B cell (primary cell): Measurements from ENCODE around the gene PACSIN2. TPM values are rescaled to one million over a fixed set of nuclear protein-coding genes. Genes with fewer than 3 reads are reported as not detected.

Source experiments
- ATAC-seq: fragments of 200-7000 bp; cut with Tn5 transposase; one replicate; pipeline ENCODE4 v1.10.0; 2021; ENCODE audit warnings: low read depth, mild to moderate bottlenecking, moderate number of reproducible peaks, moderate library complexity
- CTCF ChIA-PET: fragments of 350-600 bp; sonication (Branson Sonifier 250); formaldehyde crosslinking; loops from one replicate; lab custom pipeline; 2021; ENCODE audit warnings: antibody characterized with exemption, inconsistent platforms; lab: Charles Lee
- POLR2A ChIA-PET: fragments of 350-600 bp; sonication (Branson Sonifier 250); formaldehyde crosslinking; loops from one replicate; lab custom pipeline; 2021; ENCODE audit warnings: antibody characterized with exemption; lab: Charles Lee
- DNase-seq: peaks from one replicate; pipeline ENCODE4 v3.0.0; 2013
- H2AFZ ChIP-seq: 2 replicates; pipeline ENCODE4 v1.6.1; 2012; ENCODE audit warnings: mild to moderate bottlenecking, low read depth, low read length; ENCODE audit not compliant: insufficient read depth, poor library complexity, severe bottlenecking
- H3K27ac ChIP-seq, 2 donors: 1 replicate in 1 of 2; 2 replicates in 1 of 2; pipeline ENCODE4 v1.5.1; 2012 to 2013; ENCODE audit warnings: low read length in 2 of 2, mild to moderate bottlenecking in 2 of 2, moderate library complexity in 1 of 2
- H3K27me3 ChIP-seq, 4 experiments: fragments of 200-600 bp in 1 of 4; sonication (generic) in 1 of 4; replicated peaks in 1 of 4; 1 replicate in 2 of 4; 2 replicates in 2 of 4; pipeline versions ENCODE4 v1.6.1 to v1.7.0; 2013 to 2016; ENCODE audit warnings: low read length in 3 of 4, mild to moderate bottlenecking in 2 of 4, mixed read lengths in 1 of 4, moderate library complexity in 1 of 4; ENCODE audit not compliant: insufficient read depth in 4 of 4, control insufficient read depth in 3 of 4; ENCODE audit errors: control extremely low read depth in 1 of 4
- H3K36me3 ChIP-seq, 2 experiments: replicated peaks in 1 of 2; 1 replicate in 1 of 2; 2 replicates in 1 of 2; pipeline versions ENCODE4 v1.6.1 to v1.7.1; 2013; ENCODE audit warnings: low read length in 1 of 2; ENCODE audit not compliant: insufficient read depth in 2 of 2, control insufficient read depth in 1 of 2; ENCODE audit errors: control extremely low read depth in 1 of 2, extremely low read depth in 1 of 2
- H3K4me1 ChIP-seq, 2 donors: fragments of 200-600 bp in 1 of 2; sonication (generic) in 1 of 2; 1 replicate in 1 of 2; 2 replicates in 1 of 2; pipeline versions ENCODE4 v1.5.1 to v1.6.1; 2013 to 2017; ENCODE audit warnings: low read length in 2 of 2; ENCODE audit not compliant: control insufficient read depth in 2 of 2, insufficient read depth in 2 of 2
- H3K4me2 ChIP-seq: replicated peaks from 2 replicates; pipeline ENCODE3; 2012; ENCODE audit warnings: mild to moderate bottlenecking, low read depth, low read length; ENCODE audit not compliant: poor library complexity, severe bottlenecking
- H3K4me3 ChIP-seq, 5 experiments: fragments of 200-600 bp in 1 of 5; sonication (generic) in 1 of 5; 1 replicate in 3 of 5; 2 replicates in 2 of 5; pipeline versions ENCODE4 v1.5.1 to v1.7.0; 2011 to 2016; ENCODE audit warnings: low read length in 4 of 5, mild to moderate bottlenecking in 4 of 5, low read depth in 2 of 5, control low read depth in 1 of 5, moderate library complexity in 1 of 5; ENCODE audit not compliant: insufficient read depth in 1 of 5; ENCODE audit errors: control extremely low read depth in 1 of 5, extremely low read depth in 1 of 5
- H3K79me2 ChIP-seq: fragments of 200-600 bp; sonication (generic); one replicate; pipeline ENCODE4 v1.6.0; 2016; ENCODE audit warnings: low read length; ENCODE audit not compliant: control insufficient read depth, insufficient read depth
- H3K9ac ChIP-seq: fragments of 200-600 bp; sonication (generic); 2 replicates; pipeline ENCODE4 v1.6.1; 2017; ENCODE audit warnings: mild to moderate bottlenecking, low read length, moderate library complexity
- H3K9me3 ChIP-seq, 3 donors: one replicate each; pipeline versions ENCODE4 v1.6.1 to v1.7.1; 2013; ENCODE audit warnings: low read length in 2 of 3; ENCODE audit not compliant: control insufficient read depth in 2 of 3, insufficient read depth in 1 of 3; ENCODE audit errors: control extremely low read depth in 1 of 3
- H4K20me1 ChIP-seq: 2 replicates; pipeline ENCODE4 v1.6.0; 2012; ENCODE audit warnings: mild to moderate bottlenecking, low read length; ENCODE audit not compliant: insufficient read depth, control insufficient read depth, poor library complexity, severe bottlenecking
- H3K27ac Mint-ChIP-seq: one replicate; pipeline ENCODE4 v1.8.0; 2021; ENCODE audit warnings: mixed read lengths
- H3K27me3 Mint-ChIP-seq: one replicate; pipeline ENCODE4 v1.8.0; 2021; ENCODE audit warnings: mixed read lengths
- H3K4me1 Mint-ChIP-seq: one replicate; pipeline ENCODE4 v1.8.0; 2021; ENCODE audit warnings: mixed read lengths
- H3K4me3 Mint-ChIP-seq: one replicate; pipeline ENCODE4 v1.8.0; 2021; ENCODE audit warnings: mixed read lengths
- H3K9me3 Mint-ChIP-seq: one replicate; pipeline ENCODE4 v1.8.0; 2022; ENCODE audit warnings: mixed read lengths; ENCODE audit not compliant: insufficient read depth
- CTCF ChIP-seq: fragments of 200-600 bp; IDR thresholded peaks from one replicate; pipeline ENCODE4 v1.8.0; 2022; ENCODE audit warnings: antibody characterized with exemption, mild to moderate bottlenecking
- EZH2 ChIP-seq: IDR thresholded peaks from 2 replicates; pipeline ENCODE4 v1.6.1; 2012; ENCODE audit warnings: borderline replicate concordance, low read depth, mild to moderate bottlenecking, moderate library complexity, low read length; ENCODE audit not compliant: insufficient read depth, poor library complexity, severe bottlenecking
- WGBS: methylation state at CpG from one replicate; pipeline ENCODE4 v1.1.5; 2013; ENCODE audit warnings: missing lambda C conversion rate; ENCODE audit not compliant: insufficient coverage; 5-methylcytosine and 5-hydroxymethylcytosine counted together
- intact Hi-C: fragments of 100-400 bp; cut with micrococcal nuclease; formaldehyde crosslinking; loops from one replicate; pipeline ENCODE4 v1.10.0; 2022
- polyA plus RNA-seq: library from polyadenylated mRNA; depleted of rRNA; stranded (reverse); fragments of >200 nt; gene quantifications from 2 replicates; pipeline ENCODE4 v1.2.3, GENCODE V29; 2012
- total RNA-seq, 2 donors: library from RNA; stranded (reverse); fragments of 120-200 nt in 1 of 2; gene quantifications; 1 replicate in 1 of 2; 2 replicates in 1 of 2; pipeline versions ENCODE4 v1.2.3 to v1.2.4, GENCODE V29; 2013 to 2022

Gene PACSIN2
- total and polyA plus RNA-seq, 2 donors (not counting 1 experiment from before 2014, with no cell fraction given) = 26.9 to 59.3 TPM

GRCh38 chr22:43057641-43058040, 42.7 kb upstream of the PACSIN2 start:
- H4K20me1 ChIP-seq = no peaks in the 10 kb centered on the region
- H2AFZ ChIP-seq = no peak overlapping the region
- H3K4me3 ChIP-seq = no peak overlapping the region
- no peaks in the 10 kb centered on the region for H3K4me1 ChIP-seq
- H3K9me3 ChIP-seq = peaks cover 0 to 8% (median 0%) of the 10 kb centered on the region in 3 donors
- DNase-seq = no peak
- Mint-ChIP-seq H3K4me1 (no peaks in the 10 kb centered on the region), H3K4me3 (no peak overlapping the region), H3K27me3 (no peaks in the 10 kb centered on the region), H3K9me3 (no peaks in the 10 kb centered on the region), H3K27ac (no peak overlapping the region)
- no peak overlapping the region for H3K27ac ChIP-seq
- no peak for TF ChIP-seq CTCF
- TF ChIP-seq EZH2 = no peak
- H3K9ac ChIP-seq = no peak overlapping the region
- no peak for ATAC-seq
- no peak overlapping the region for H3K4me2 ChIP-seq
- POLR2A ChIA-PET = interaction anchor here (0.6 kb wide), 1 partner anchor 183 kb away, joined by 3 read pairs; no protein-coding TSS in a partner anchor
- CTCF ChIA-PET = interaction anchor here (0.6 kb wide), 1 partner anchor 190 kb away, joined by 3 read pairs; no protein-coding TSS in a partner anchor
- peaks cover 0 to 2% of the 10 kb centered on the region in 2 experiments for H3K36me3 ChIP-seq
- 80% methylated on average over 1 of the region's 7 CpGs for WGBS
- no peaks in the 10 kb centered on the region for H3K27me3 ChIP-seq
- H3K79me2 ChIP-seq = no peaks in the 10 kb centered on the region
- intact Hi-C loops = no loop called here

DNA sequence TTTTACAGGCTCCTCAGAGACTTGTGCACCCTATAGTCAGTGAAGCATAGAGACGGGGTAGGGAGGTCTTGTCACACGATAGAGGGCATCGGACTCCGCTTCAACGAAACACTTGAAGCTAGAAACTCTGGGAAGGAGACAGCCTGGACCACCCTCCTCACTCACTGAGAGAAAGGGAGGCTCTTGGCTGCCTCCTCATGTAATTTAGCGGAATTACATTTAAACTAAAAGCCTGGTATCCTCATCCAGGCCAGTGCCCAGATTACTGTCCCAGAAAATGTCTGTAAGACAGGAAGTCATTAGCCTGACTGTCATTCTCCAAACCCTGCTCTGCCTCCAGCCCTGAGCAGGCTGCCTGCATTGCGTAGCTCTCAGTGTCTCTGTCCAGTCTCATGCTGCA, 38.2 kb upstream of the PACSIN2 start:
- intact Hi-C loops = no loop called here
- no peaks in the 10 kb centered on the region for H3K9me3 Mint-ChIP-seq
- no peak overlapping the region for H3K9ac ChIP-seq
- H3K36me3 ChIP-seq = no peaks in the 10 kb centered on the region
- ChIA-PET CTCF (interaction anchor here (2.3 kb wide), 1 partner anchor 186 kb away, joined by 8 read pairs; no protein-coding TSS in a partner anchor), POLR2A (no interaction called here)
- ATAC-seq = no peak
- H3K4me3 Mint-ChIP-seq = no peak overlapping the region
- no peaks in the 10 kb centered on the region for H3K27me3 Mint-ChIP-seq
- TF ChIP-seq CTCF (no peak), EZH2 (no peak)
- no peak overlapping the region for H2AFZ ChIP-seq
- DNase-seq = no peak
- no peak overlapping the region for H3K27ac ChIP-seq
- no peak overlapping the region for H3K4me2 ChIP-seq
- peaks cover 0 to 4% (median 0%) of the 10 kb centered on the region in 3 donors for H3K9me3 ChIP-seq
- H3K4me1 ChIP-seq = no peaks in the 10 kb centered on the region
- H3K79me2 ChIP-seq = no peaks in the 10 kb centered on the region
- H3K4me1 Mint-ChIP-seq = no peaks in the 10 kb centered on the region
- no peaks in the 10 kb centered on the region for H4K20me1 ChIP-seq
- H3K4me3 ChIP-seq = no peak overlapping the region
- H3K27me3 ChIP-seq = no peaks in the 10 kb centered on the region
- WGBS = 98% methylated on average over 5 of the region's 7 CpGs
- no peak overlapping the region for H3K27ac Mint-ChIP-seq
